ENCODE results near the gene ACSM4. TPM values are rescaled to one million over a fixed set of nuclear protein-coding genes. Genes with fewer than 3 reads are reported as not detected.
"Not testable (repeated sequence)": the region's sequence is repeated elsewhere in the genome, so short reads cannot be mapped to it uniquely, and the experiment has no call there.

The ACSM4 gene
- polyA plus RNA-seq, 5 donors, result 0.05 to 0.20 (median 0.12) TPM; not detected in 2

DNA sequence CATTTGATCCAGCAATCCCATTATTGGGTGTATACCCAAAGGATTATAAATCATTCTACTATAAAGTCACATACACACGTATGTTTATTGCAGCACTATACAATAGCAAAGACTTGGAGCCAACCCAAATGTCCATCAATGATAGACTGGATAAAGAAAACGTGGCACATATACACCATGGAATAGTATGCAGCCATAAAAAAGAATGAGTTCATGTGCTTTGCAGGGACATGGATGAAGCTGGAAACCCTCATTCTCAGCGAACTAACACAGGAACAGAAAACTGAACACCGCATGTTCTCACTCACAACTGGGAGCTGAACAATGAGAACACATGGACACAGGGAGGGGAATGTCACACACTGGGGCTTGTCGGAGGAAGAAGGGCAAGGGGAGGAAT lies 33.9 kb downstream of the ACSM4 start:
- DNase-seq, result not testable (repeated sequence)

DNA sequence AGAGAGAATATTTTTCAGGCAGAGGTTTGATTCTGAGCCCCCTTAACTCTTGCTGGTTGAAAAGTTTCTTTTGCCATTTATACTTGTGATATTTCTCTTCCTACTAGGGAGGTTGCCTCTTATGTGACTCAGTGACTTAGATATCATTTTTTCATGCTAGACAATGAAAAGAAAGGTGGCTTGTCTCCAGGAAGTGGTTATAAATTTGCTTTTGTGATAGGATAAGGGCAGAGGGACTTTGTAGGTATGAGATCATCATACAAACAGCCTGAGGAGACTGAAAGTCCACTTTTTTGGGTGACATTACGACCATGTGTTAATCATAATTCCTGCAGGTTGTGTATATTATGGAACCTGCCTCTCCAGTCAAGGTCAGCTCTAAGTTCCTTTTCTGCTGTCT lies 35.8 kb downstream of the ACSM4 start:
- no peak for DNase-seq

DNA sequence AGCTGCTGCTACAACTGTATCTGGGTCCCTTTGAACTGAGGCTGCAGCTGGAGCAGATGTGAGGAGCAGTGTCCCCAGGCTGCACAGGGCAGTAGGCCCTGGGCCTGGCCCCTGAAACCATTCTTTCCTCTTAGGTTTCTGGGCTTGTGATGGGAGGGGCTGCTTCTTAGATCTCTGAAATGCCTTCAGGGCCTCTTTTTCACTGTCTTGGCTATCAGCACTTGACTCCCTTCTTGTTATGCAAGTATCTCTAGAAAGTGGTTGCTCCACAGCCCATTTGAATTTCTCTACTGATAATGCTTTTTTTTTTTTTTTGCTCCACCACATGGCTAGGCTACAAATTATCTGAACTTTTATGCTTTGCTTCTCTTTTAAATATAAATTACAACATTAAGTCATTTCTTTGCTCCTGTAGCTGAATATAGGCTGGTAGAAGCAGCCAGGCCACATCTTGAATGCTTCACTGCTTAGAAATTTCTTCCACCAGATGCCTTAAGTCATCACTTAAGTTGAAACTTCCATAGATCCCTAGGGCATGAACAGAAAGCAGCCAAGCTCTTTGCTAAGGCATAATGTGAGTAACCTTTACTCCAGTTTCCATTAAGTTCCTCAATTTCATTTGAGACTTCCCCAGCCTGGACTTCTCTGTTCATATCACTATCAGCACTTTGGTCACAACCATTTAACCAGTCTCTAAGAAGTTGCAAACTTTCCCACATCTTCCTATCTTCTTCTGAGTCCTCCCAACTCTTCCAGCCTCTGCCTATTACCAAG lies 41.1 kb downstream of the ACSM4 start:
- DNase-seq, result no peak

DNA sequence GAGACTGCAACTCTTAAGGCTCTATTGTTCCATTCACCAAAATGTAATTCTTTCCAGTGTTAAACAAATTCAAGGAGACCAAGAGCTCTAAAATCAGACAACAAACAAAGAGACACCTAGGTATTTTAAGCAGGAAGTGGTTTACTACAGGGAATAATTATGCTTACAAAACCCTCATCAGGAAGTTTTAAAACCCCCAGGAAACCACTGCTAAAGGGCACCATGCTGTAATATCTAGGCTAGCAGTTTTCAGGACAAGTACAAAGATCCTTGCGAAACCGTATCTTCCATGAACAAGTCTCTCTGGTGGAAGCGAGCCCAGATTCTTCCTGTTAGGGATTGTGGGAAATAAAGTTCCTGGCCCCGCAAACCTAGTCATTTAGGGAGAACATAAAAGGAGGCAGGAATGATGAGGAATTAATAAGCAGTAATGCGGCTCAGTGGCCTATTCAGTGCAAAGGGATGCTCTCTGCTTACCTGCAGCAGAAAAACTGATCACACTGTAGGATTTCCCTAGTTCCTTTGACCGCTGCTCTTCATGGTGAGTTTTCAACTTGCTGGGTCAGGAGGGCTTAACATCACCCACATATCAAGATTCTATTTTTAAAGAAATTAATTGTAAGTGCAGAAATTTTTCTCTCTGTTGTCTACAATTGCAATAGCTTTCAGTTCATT lies 42.8 kb downstream of the ACSM4 start:
- no peak for DNase-seq

DNA sequence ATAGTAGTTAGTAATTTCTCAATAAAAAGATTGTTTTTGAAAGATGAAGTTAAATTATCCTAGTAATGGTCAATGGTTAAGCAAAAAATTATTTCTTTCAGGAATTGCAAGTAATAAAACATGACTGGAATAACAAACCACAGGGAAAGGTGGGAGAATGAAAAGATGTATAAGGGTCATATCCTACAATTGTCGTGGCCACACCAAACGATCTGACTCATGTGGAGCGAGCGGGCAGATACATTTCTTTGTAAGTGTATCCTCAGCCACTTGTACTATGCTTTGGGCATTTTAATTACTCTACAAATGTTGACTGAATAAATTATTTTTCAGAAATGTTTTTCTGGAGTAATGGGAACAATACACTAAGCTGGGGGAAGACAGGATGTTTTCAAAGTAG lies 45.5 kb downstream of the ACSM4 start:
- no peak for DNase-seq

DNA sequence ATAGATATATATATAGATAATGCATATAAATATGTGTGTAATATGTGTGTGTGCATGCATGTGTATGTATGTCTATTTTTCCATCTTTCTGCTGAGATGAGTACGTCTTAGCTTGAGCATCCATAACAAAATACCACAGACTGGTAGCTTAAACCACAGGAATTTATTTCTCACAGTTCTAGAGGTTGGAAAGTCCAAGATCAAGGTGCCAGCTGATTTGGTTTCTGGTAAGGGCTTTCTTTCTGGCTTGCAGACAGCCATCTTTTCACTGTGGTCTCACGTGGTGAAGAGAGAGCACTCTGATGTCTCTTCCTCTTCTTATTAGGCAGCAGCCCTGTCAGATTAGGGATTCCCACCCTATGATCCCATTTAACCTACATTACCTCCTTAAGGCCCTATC lies 47.3 kb downstream of the ACSM4 start:
- DNase-seq, result no peak

DNA sequence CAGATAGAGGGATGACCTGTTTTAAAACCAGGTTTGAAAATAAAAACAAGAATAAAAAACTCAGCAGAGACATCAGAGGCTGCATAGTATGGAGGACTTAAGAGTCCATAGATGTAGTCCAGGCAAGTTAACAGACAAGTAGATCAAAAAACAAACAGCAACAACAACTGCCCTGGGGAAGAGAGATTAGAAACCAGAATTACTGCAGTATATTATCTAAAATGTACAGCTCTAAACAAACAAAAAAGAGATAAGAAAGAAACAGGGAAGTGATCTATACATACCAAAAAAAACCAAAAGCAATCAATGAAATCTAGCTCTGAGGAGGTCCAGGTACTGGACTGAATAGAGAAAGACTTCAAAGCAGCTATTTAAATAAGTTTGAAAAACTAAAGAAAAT lies 48.8 kb downstream of the ACSM4 start:
- DNase-seq, result no peak

DNA sequence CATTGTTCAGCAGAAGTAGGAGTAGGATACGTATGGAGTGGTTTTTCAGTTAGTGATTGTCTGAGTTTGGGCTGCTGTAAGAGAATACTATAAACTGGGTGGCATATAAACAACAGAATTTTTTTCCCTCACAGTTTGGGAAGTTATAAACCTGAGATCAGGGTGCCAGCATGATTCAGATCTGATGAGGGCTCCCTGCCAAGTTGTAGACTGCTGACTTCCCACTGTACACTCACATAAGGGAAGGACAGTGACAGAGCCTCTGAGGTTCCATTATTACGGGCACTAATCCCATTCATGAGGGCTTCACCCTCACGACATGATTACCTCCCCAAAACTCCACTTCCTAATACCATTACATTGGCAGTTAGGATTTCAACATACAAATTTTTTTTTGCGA lies 50.7 kb downstream of the ACSM4 start:
- DNase-seq, result no peak

- no peak for DNase-seq
Observed at GRCh38 chr12:7361265-7361664, 57.4 kb downstream of the ACSM4 start.

DNA sequence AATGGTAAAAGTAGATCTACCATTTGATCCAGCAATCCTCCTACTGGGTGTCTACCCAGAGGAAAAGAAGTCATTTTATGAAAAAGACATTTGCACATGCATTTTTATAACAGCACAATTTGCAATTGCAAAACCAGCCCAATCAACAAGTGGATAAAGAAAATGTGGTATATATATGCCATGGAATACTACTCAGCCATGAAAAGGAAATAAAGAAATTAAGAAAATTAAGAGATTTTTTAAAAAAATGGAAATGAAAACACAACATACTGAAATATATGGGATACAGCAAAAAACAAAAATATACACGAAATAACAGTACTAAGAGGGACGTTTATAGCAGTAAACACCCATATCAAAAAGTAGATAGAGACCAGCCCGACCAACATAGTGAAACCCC lies 58.9 kb downstream of the ACSM4 start:
- DNase-seq, result no peak

- DNase-seq, result no peak
Observed at GRCh38 chr12:7369274-7369729, 65.4 kb downstream of the ACSM4 start.

DNA sequence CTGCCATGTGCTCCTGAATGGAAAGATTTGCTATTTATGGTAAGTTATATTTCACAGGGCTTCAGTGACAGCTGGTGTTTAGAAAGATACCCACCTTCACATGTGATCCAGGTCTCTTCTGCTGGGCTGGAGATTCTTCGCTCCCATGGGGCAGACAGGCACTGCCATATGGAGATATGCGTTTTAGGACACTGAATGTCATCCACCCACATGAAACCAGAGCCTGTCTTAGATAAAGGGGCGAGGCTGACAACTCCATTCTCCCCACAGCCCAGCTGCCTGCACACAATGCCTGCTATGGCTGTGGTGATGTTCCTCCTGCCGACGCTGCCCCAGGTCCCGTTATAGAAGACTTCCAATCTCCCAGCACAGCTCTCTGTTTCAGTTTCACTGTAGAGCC lies 69.4 kb downstream of the ACSM4 start:
- DNase-seq, result no peak

DNA sequence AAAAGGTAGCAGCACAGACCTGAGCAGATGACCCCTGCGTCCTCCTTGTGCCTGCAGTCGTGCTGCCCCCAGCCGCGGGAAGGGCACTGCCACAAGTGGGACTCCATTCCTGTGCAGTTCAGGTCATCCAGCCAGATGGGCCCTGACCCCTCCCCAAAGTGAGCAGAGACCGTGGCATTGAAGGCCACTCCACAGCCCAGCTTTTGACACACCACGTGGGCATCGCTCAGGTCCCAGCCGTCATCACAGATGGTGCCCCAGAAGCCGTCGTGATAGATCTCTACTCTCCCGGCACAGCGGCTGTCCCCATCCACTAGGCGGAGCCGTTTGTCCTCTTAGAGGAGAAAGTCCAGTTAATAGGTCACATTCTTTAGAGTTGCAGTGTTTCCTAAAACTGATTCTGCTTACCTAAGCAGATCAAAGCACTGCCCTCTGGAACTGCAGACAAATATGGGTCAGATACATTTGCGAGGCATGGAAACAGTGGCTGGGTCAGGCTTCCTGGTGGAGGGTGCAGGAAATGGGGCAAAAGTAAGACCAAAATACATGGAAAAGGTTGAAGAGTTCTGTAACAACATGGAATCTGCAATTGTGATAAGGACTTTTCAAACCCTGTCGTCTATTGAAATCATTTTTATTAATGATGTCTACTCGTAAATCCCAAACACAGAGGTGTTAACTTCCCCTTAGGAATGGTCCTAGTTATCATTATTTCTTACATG lies 70.7 kb downstream of the ACSM4 start:
- DNase-seq, result no peak

DNA sequence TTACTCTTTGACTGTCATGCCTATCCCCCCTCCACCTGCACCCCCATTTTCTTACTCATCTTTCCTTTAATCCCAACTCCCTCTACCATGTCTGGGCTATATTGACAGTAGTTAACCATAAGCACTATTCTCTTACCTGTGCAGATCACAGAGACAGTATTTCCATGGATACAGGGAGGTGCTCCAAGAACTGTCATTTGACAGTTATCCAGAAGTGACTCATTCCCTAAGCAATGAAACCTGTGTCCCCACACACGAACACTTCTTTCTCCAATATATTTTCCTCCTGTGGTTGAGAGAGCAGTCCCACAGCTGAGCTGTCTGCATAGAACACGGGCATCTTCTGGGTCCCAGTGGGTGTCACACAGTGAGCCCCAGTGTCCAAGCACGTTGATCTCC lies 71.3 kb downstream of the ACSM4 start:
- no peak for DNase-seq

DNA sequence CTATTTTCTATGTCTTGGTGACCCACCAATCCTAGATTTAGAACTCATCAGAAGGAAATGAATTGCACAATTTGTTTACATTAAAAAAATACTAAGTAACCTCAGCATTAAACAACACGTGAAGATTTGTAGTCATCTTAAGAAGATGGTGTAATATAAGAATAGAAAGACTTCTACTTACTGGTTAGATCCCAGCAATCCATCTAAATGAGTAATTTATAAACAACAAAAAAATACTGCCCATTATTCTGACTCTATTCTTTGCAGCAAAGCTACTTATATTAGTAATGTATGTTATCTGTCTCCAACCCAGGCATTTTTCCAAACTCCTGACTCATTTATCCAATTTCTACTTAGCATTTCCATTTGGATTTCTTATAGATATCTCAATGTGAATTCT lies 72.3 kb downstream of the ACSM4 start:
- no peak for DNase-seq

Other genes with a start within 250 kb of the ACSM4 start
- 100 to 1,000 TPM in 4 of 5 donors, 10 to 100 TPM in 1; 97.0 to 139 (median 120) TPM for gene C1S, start 243.4 kb upstream of the ACSM4 start, polyA plus RNA-seq (ENCODE audit: insufficient read depth in 1 of 5, insufficient read length in 5 of 5, low replicate concordance in 1 of 5)
- 10 to 100 TPM; 78.8 to 96.0 (median 90.9) TPM for gene C1R, start 211.6 kb upstream of the ACSM4 start, polyA plus RNA-seq (ENCODE audit: insufficient read depth in 1 of 5, insufficient read length in 5 of 5, low replicate concordance in 1 of 5)
- gene C1RL, start 194.9 kb upstream of the ACSM4 start, polyA plus RNA-seq (ENCODE audit: insufficient read depth in 1 of 5, insufficient read length in 5 of 5, low replicate concordance in 1 of 5), result 10 to 100 TPM; 46.5 to 66.7 (median 59.0) TPM
- gene RBP5, start 175.2 kb upstream of the ACSM4 start, polyA plus RNA-seq (ENCODE audit: insufficient read depth in 1 of 5, insufficient read length in 5 of 5, low replicate concordance in 1 of 5), result 10 to 100 TPM; 11.8 to 25.2 (median 20.1) TPM
- gene CLSTN3, start 173.7 kb upstream of the ACSM4 start, polyA plus RNA-seq (ENCODE audit: insufficient read depth in 1 of 5, insufficient read length in 5 of 5, low replicate concordance in 1 of 5), result 10 to 100 TPM; 46.7 to 68.1 (median 63.9) TPM
- gene PEX5, start 114.4 kb upstream of the ACSM4 start, polyA plus RNA-seq (ENCODE audit: insufficient read depth in 1 of 5, insufficient read length in 5 of 5, low replicate concordance in 1 of 5), result 10 to 100 TPM; 37.7 to 56.9 (median 49.2) TPM
- gene CD163L1, start 140.1 kb downstream of the ACSM4 start, polyA plus RNA-seq (ENCODE audit: insufficient read depth in 1 of 5, insufficient read length in 5 of 5, low replicate concordance in 1 of 5), result 1 to 10 TPM; 4.7 to 8.9 (median 5.9) TPM
- gene CD163, start 199.7 kb downstream of the ACSM4 start, polyA plus RNA-seq (ENCODE audit: insufficient read depth in 1 of 5, insufficient read length in 5 of 5, low replicate concordance in 1 of 5), result 10 to 100 TPM; 13.0 to 18.2 (median 14.8) TPM

All from right lung (tissue), 5 donors.